Dermis microvascular lymphatic vessel endothelial cell (primary cell): ENCODE results near the gene EFCAB6. TPM values are rescaled to one million over a fixed set of nuclear protein-coding genes. Genes with fewer than 3 reads are reported as not detected.

ENCODE experiments used
- DNase-seq, 2 donors: peaks; one replicate each; pipeline versions ENCODE4 v3.0.0 to v3.0.0-alpha.2; 2010; ENCODE audit warnings: low read depth in 2 of 2
- total RNA-seq: library from RNA; depleted of rRNA; stranded (reverse); fragments of >200 nt; gene quantifications from 2 replicates; pipeline ENCODE4 v1.2.1, GENCODE V29; 2014

Gene EFCAB6
- total RNA-seq, 1 donor from 2014 or later: 0.13 TPM

- DNase-seq: no peak
Observed at GRCh38 chr22:43487311-43488030, 324.6 kb downstream of the EFCAB6 start.

- DNase-seq: no peak
Observed at GRCh38 chr22:43485502-43486089, 326.5 kb downstream of the EFCAB6 start.

GRCh38 chr22:43484227-43484626 is 327.9 kb downstream of the EFCAB6 start:
- no peak for DNase-seq

GRCh38 chr22:43483669-43484068 is 328.4 kb downstream of the EFCAB6 start:
- DNase-seq: no peak

GRCh38 chr22:43483266-43483665 is 328.8 kb downstream of the EFCAB6 start:
- DNase-seq: no peak

GRCh38 chr22:43482318-43482625 is 329.8 kb downstream of the EFCAB6 start:
- DNase-seq: no peak

- DNase-seq: peak in 1 of 2 donors; percentile 8
Observed at GRCh38 chr22:43481568-43482317, 330.4 kb downstream of the EFCAB6 start.

- no peak for DNase-seq
Observed at GRCh38 chr22:43479962-43480361, 332.1 kb downstream of the EFCAB6 start.

GRCh38 chr22:43479301-43479950 is 332.7 kb downstream of the EFCAB6 start:
- no peak for DNase-seq

Other genes with a start within 250 kb of the EFCAB6 start
- under 0.01 TPM in 1 of 2 replicates, not detected in the other for gene SULT4A1, start 50.2 kb upstream of the EFCAB6 start, total RNA-seq
- gene PNPLA5, start 79.7 kb upstream of the EFCAB6 start, total RNA-seq: not detected in 2 replicates
- 0.76 and 0.90 TPM in 2 replicates for gene PNPLA3, start 111.5 kb upstream of the EFCAB6 start, total RNA-seq
- 43.9 and 44.3 TPM in 2 replicates for gene SAMM50, start 143.1 kb upstream of the EFCAB6 start, total RNA-seq
- 39.2 and 77.8 TPM in 2 replicates for gene PARVB, start 212.0 kb upstream of the EFCAB6 start, total RNA-seq